ENCODE data around the gene EGLN1. TPM values are rescaled to one million over a fixed set of nuclear protein-coding genes. Genes with fewer than 3 reads are reported as not detected.

EGLN1 gene
- total RNA-seq, 1 experiment from 2014 or later = 26.7 TPM

- Mint-ChIP-seq H3K27ac (ENCODE audit: unreplicated experiment) (peak overlapping the region; percentile 61), H3K4me1 (ENCODE audit: low read depth, unreplicated experiment) (peaks cover 61% of the 10 kb centered on the region), H3K9me3 (ENCODE audit: unreplicated experiment) (no peaks in the 10 kb centered on the region), H3K36me3 (ENCODE audit: insufficient read depth, unreplicated experiment) (peaks cover 6% of the 10 kb centered on the region), H3K27me3 (ENCODE audit: insufficient read depth, unreplicated experiment) (no peaks in the 10 kb centered on the region), H3K4me3 (ENCODE audit: unreplicated experiment) (peak overlapping the region; percentile 38)
- ChIA-PET POLR2A (no interaction called here), CTCF (interaction anchor here (0.7 kb wide), 1 partner anchor 272 kb away, joined by 3 read pairs; no protein-coding TSS in a partner anchor)
- H3K27me3 ChIP-seq (replicated peaks; ENCODE audit: control insufficient read depth, insufficient read depth, low read length) = no peaks in the 10 kb centered on the region
- H3K4me1 ChIP-seq = peaks cover 64% of the 10 kb centered on the region
- intact Hi-C loops (cut with micrococcal nuclease; ENCODE audit: unreplicated experiment) = loop anchor here (1.0 kb wide), 1 partner anchor 8 kb away; no protein-coding TSS in a partner anchor
- H3K9me3 ChIP-seq = no peaks in the 10 kb centered on the region
- H3K36me3 ChIP-seq (ENCODE audit: control insufficient read depth, insufficient read depth, low read length) = no peaks in the 10 kb centered on the region
- peak in 1 of 2 experiments; percentile 24 for DNase-seq
- no TSS peak for BruUV-seq (replicated peaks)
- TF ChIP-seq, protein P1, sequence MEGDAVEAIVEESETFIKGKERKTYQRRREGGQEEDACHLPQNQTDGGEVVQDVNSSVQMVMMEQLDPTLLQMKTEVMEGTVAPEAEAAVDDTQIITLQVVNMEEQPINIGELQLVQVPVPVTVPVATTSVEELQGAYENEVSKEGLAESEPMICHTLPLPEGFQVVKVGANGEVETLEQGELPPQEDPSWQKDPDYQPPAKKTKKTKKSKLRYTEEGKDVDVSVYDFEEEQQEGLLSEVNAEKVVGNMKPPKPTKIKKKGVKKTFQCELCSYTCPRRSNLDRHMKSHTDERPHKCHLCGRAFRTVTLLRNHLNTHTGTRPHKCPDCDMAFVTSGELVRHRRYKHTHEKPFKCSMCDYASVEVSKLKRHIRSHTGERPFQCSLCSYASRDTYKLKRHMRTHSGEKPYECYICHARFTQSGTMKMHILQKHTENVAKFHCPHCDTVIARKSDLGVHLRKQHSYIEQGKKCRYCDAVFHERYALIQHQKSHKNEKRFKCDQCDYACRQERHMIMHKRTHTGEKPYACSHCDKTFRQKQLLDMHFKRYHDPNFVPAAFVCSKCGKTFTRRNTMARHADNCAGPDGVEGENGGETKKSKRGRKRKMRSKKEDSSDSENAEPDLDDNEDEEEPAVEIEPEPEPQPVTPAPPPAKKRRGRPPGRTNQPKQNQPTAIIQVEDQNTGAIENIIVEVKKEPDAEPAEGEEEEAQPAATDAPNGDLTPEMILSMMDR (IDR thresholded peaks at IDR 0.05; ENCODE audit: insufficient read depth in 1 of 2, low read depth in 1 of 2, low read length in 1 of 2, severe bottlenecking in 1 of 2, unreplicated experiment in 1 of 2) = no peak
- H3K4me3 ChIP-seq (ENCODE audit: low read depth, low read length) = no peak overlapping the region
Observed at GRCh38 chr1:231393668-231394067, 28.4 kb downstream of the EGLN1 start.

- Histone ChIP-seq H3K4me1 (peaks cover 57% of the 10 kb centered on the region), H3K9me3 (no peaks in the 10 kb centered on the region), H3K36me3 (ENCODE audit: control insufficient read depth, insufficient read depth, low read length) (no peaks in the 10 kb centered on the region), H3K4me3 (ENCODE audit: low read depth, low read length) (no peak overlapping the region), H3K27me3 (replicated peaks; ENCODE audit: control insufficient read depth, insufficient read depth, low read length) (no peaks in the 10 kb centered on the region)
- intact Hi-C loops (cut with micrococcal nuclease; ENCODE audit: unreplicated experiment) = loop anchor here (1.0 kb wide), 1 partner anchor 7 kb away; no protein-coding TSS in a partner anchor
- peak in 1 of 2 experiments; percentile 14 for DNase-seq
- Mint-ChIP-seq H3K36me3 (ENCODE audit: insufficient read depth, unreplicated experiment) (peaks cover 6% of the 10 kb centered on the region), H3K27ac (ENCODE audit: unreplicated experiment) (peak overlapping the region; percentile 31), H3K4me3 (ENCODE audit: unreplicated experiment) (no peak overlapping the region), H3K9me3 (ENCODE audit: unreplicated experiment) (no peaks in the 10 kb centered on the region), H3K4me1 (ENCODE audit: low read depth, unreplicated experiment) (peaks cover 62% of the 10 kb centered on the region), H3K27me3 (ENCODE audit: insufficient read depth, unreplicated experiment) (no peaks in the 10 kb centered on the region)
- POLR2A ChIA-PET = no interaction called here
- TF ChIP-seq, protein P1 (IDR thresholded peaks at IDR 0.05; ENCODE audit: insufficient read depth in 1 of 2, low read depth in 1 of 2, low read length in 1 of 2, severe bottlenecking in 1 of 2, unreplicated experiment in 1 of 2) = no peak
- CTCF ChIA-PET = no interaction called here
- no TSS peak for BruUV-seq (replicated peaks)
Observed at GRCh38 chr1:231392389-231393131, 29.5 kb downstream of the EGLN1 start.

GRCh38 chr1:231390071-231390470 is 32.0 kb downstream of the EGLN1 start:
- Histone ChIP-seq H3K36me3 (ENCODE audit: control insufficient read depth, insufficient read depth, low read length) (no peaks in the 10 kb centered on the region), H3K4me3 (ENCODE audit: low read depth, low read length) (no peak overlapping the region), H3K9me3 (no peaks in the 10 kb centered on the region), H3K4me1 (peaks cover 51% of the 10 kb centered on the region), H3K27me3 (replicated peaks; ENCODE audit: control insufficient read depth, insufficient read depth, low read length) (no peaks in the 10 kb centered on the region)
- no TSS peak for BruUV-seq (replicated peaks)
- intact Hi-C loops (cut with micrococcal nuclease; ENCODE audit: unreplicated experiment) = no loop called here
- Mint-ChIP-seq H3K9me3 (ENCODE audit: unreplicated experiment) (no peaks in the 10 kb centered on the region), H3K27me3 (ENCODE audit: insufficient read depth, unreplicated experiment) (no peaks in the 10 kb centered on the region), H3K4me3 (ENCODE audit: unreplicated experiment) (no peak overlapping the region), H3K4me1 (ENCODE audit: low read depth, unreplicated experiment) (peaks cover 45% of the 10 kb centered on the region), H3K36me3 (ENCODE audit: insufficient read depth, unreplicated experiment) (peaks cover 6% of the 10 kb centered on the region), H3K27ac (ENCODE audit: unreplicated experiment) (no peak overlapping the region)
- CTCF ChIA-PET = interaction anchor here (0.7 kb wide), 1 partner anchor 584 kb away, joined by 5 read pairs; no protein-coding TSS in a partner anchor
- TF ChIP-seq, protein P1 (IDR thresholded peaks at IDR 0.05; ENCODE audit: insufficient read depth in 1 of 2, low read depth in 1 of 2, low read length in 1 of 2, severe bottlenecking in 1 of 2, unreplicated experiment in 1 of 2) = no peak
- DNase-seq = no peak
- POLR2A ChIA-PET = interaction anchor here (0.5 kb wide), 1 partner anchor 85 kb away, joined by 3 read pairs; no protein-coding TSS in a partner anchor

Data from Caco-2 (cell line).